Osteoblast (primary cell): ENCODE measurements around the gene OR10A2. TPM values are rescaled to one million over a fixed set of nuclear protein-coding genes. Genes with fewer than 3 reads are reported as not detected.

Experiments used
- DNase-seq: peaks from one replicate; pipeline ENCODE4 v3.0.0; 2011; ENCODE audit warnings: low spot score, mixed read lengths; ENCODE audit not compliant: insufficient read length; ENCODE audit errors: missing footprints
- H2AFZ ChIP-seq: 2 replicates; pipeline ENCODE4 v1.6.0; 2011; ENCODE audit warnings: mild to moderate bottlenecking, low read length
- H3K27ac ChIP-seq: 2 replicates; pipeline ENCODE4 v1.5.1; 2011; ENCODE audit warnings: mild to moderate bottlenecking, low read depth, low read length, moderate library complexity
- H3K27me3 ChIP-seq: 2 replicates; pipeline ENCODE4 v1.6.0; 2012; ENCODE audit warnings: mild to moderate bottlenecking, control low read depth, inconsistent platforms, low read length, moderate library complexity; ENCODE audit not compliant: insufficient read depth
- H3K36me3 ChIP-seq: 2 replicates; pipeline ENCODE4 v1.5.1; 2011; ENCODE audit warnings: mild to moderate bottlenecking, low read length, control low read depth, moderate library complexity; ENCODE audit not compliant: insufficient read depth
- H3K4me1 ChIP-seq: 2 replicates; pipeline ENCODE4 v1.5.1; 2011; ENCODE audit warnings: mild to moderate bottlenecking, low read length, control low read depth, moderate library complexity; ENCODE audit not compliant: insufficient read depth
- H3K4me2 ChIP-seq: 2 replicates; pipeline ENCODE4 v1.6.0; 2011; ENCODE audit warnings: mild to moderate bottlenecking, low read length; ENCODE audit not compliant: insufficient read depth
- H3K4me3 ChIP-seq: fragments of 200-600 bp; sonication (generic); 3 replicates; pipeline ENCODE4 v1.5.1; 2012; ENCODE audit warnings: mild to moderate bottlenecking, low read length, inconsistent platforms; ENCODE audit not compliant: insufficient read depth
- H3K79me2 ChIP-seq: 2 replicates; pipeline ENCODE4 v1.6.0; 2012; ENCODE audit warnings: mild to moderate bottlenecking, low read length, control low read depth, inconsistent platforms; ENCODE audit not compliant: insufficient read depth
- H3K9me3 ChIP-seq: 2 replicates; pipeline ENCODE4 v1.5.1; 2011; ENCODE audit warnings: low read depth, low read length, control low read depth
- H4K20me1 ChIP-seq: 2 replicates; pipeline ENCODE4 v1.6.0; 2012; ENCODE audit warnings: mild to moderate bottlenecking, low read length, control low read depth; ENCODE audit not compliant: insufficient read depth
- total RNA-seq: library from RNA; depleted of rRNA; stranded (reverse); fragments of >200 nt; gene quantifications from 2 replicates; pipeline ENCODE4 v1.2.3, GENCODE V29; 2012
- TF ChIP-seq, protein P1 (sequence below): IDR thresholded peaks from 2 replicates; pipeline ENCODE4 v1.5.1; 2011; ENCODE audit warnings: mild to moderate bottlenecking, low read depth, low read length, moderate library complexity; ENCODE audit errors: extremely low read depth

OR10A2 gene
- total RNA-seq, 1 donor: not detected

GRCh38 chr11:6856871-6857270 lies 6.0 kb upstream of the OR10A2 start:
- no peaks in the 10 kb centered on the region for H3K36me3 ChIP-seq
- DNase-seq: peak; percentile 27

DNA sequence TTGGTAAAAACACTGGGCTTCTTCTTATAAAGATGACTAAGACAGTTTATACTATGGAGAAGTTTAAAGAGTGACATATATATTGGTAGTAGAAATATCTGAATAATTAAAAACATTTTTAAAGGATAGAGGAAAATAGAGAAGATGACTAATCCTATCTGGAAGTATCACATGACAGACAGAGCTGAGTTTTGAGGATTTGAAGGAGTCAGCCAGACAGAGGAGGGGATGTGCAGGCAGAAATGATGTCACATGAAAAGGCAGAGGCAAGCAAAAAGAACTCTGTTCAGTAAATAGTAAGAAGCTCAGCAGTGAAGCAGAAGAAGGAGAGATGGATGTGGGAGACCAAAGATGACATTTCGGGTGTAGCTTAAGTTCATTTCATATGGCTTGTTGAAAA lies 1.6 kb downstream of the OR10A2 start:
- TF ChIP-seq, protein P1, sequence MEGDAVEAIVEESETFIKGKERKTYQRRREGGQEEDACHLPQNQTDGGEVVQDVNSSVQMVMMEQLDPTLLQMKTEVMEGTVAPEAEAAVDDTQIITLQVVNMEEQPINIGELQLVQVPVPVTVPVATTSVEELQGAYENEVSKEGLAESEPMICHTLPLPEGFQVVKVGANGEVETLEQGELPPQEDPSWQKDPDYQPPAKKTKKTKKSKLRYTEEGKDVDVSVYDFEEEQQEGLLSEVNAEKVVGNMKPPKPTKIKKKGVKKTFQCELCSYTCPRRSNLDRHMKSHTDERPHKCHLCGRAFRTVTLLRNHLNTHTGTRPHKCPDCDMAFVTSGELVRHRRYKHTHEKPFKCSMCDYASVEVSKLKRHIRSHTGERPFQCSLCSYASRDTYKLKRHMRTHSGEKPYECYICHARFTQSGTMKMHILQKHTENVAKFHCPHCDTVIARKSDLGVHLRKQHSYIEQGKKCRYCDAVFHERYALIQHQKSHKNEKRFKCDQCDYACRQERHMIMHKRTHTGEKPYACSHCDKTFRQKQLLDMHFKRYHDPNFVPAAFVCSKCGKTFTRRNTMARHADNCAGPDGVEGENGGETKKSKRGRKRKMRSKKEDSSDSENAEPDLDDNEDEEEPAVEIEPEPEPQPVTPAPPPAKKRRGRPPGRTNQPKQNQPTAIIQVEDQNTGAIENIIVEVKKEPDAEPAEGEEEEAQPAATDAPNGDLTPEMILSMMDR: no peak
- no peak overlapping the region for H3K4me2 ChIP-seq
- no peaks in the 10 kb centered on the region for H3K9me3 ChIP-seq
- H3K36me3 ChIP-seq: no peaks in the 10 kb centered on the region
- no peak overlapping the region for H2AFZ ChIP-seq
- H3K4me3 ChIP-seq: no peak overlapping the region
- DNase-seq: peak; percentile 13
- no peaks in the 10 kb centered on the region for H3K79me2 ChIP-seq
- H3K27me3 ChIP-seq: no peaks in the 10 kb centered on the region
- H3K27ac ChIP-seq: no peak overlapping the region
- H4K20me1 ChIP-seq: no peaks in the 10 kb centered on the region
- no peaks in the 10 kb centered on the region for H3K4me1 ChIP-seq

More at GRCh38 chr11:6856871-6857270, 6.0 kb upstream of the OR10A2 start:
- H3K4me3 ChIP-seq: no peak overlapping the region
- H3K4me1 ChIP-seq: no peaks in the 10 kb centered on the region
- TF ChIP-seq, protein P1: no peak
- H3K79me2 ChIP-seq: no peaks in the 10 kb centered on the region
- H3K4me2 ChIP-seq: no peak overlapping the region
- H3K27me3 ChIP-seq: no peaks in the 10 kb centered on the region
- no peak overlapping the region for H3K27ac ChIP-seq
- H3K9me3 ChIP-seq: no peaks in the 10 kb centered on the region
- H2AFZ ChIP-seq: no peak overlapping the region
- H4K20me1 ChIP-seq: no peaks in the 10 kb centered on the region

DNA sequence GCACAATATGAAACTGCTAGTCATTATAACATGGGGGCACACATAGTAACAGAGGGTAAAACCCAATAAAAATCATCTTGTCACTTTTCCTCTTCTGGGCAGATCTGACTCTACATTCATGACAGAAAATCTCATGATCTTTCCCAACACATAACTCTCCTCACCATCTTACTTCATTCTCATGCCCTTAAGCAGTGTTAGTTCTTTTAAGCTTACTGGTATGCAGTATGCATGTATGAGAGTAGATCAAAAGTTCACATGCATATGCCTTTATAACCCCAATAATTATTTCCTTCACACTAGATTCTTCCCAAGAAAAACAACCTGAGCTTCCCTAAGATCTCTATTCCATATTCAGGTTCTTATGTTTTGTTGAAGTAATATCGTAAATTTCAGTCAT lies 8.4 kb downstream of the OR10A2 start:
- no peak overlapping the region for H3K4me3 ChIP-seq
- no peaks in the 10 kb centered on the region for H3K9me3 ChIP-seq
- H3K36me3 ChIP-seq: no peaks in the 10 kb centered on the region
- TF ChIP-seq, protein P1: no peak
- H3K4me2 ChIP-seq: no peak overlapping the region
- H3K27ac ChIP-seq: no peak overlapping the region
- H3K27me3 ChIP-seq: no peaks in the 10 kb centered on the region
- H3K4me1 ChIP-seq: no peaks in the 10 kb centered on the region
- no peaks in the 10 kb centered on the region for H3K79me2 ChIP-seq
- no peak overlapping the region for H2AFZ ChIP-seq
- no peak for DNase-seq
- H4K20me1 ChIP-seq: no peaks in the 10 kb centered on the region

GRCh38 chr11:6875761-6876160 lies 12.9 kb downstream of the OR10A2 start:
- TF ChIP-seq, protein P1: no peak
- Histone ChIP-seq H3K9me3 (no peaks in the 10 kb centered on the region), H3K79me2 (no peaks in the 10 kb centered on the region), H4K20me1 (no peaks in the 10 kb centered on the region), H3K4me1 (no peaks in the 10 kb centered on the region), H3K4me3 (no peak overlapping the region), H2AFZ (no peak overlapping the region), H3K27me3 (no peaks in the 10 kb centered on the region), H3K4me2 (no peak overlapping the region), H3K27ac (no peak overlapping the region), H3K36me3 (no peaks in the 10 kb centered on the region)
- no peak for DNase-seq
